GM18873 (cell line): ENCODE measurements around the gene ATP11B.

Experiments
- ATAC-seq: cut with Tn5 transposase; IDR thresholded peaks from one replicate; pipeline ENCODE4 v1.9.1; 2021; ENCODE audit warnings: mild to moderate bottlenecking, moderate library complexity, moderate number of reproducible peaks; ENCODE audit not compliant: unreplicated experiment, low FRiP score

Gene ATP11B

GRCh38 chr3:182792901-182793662 is at the start of gene ATP11B:
TSS of gene ATP11B (plus strand) at chr3:182793504. CDS start at chr3:182793760, 256 bp downstream.
- peak; percentile 48 for ATAC-seq

- no peak for ATAC-seq
Measured at GRCh38 chr3:182746959-182747358, 46.3 kb upstream of the ATP11B start.

- no peak for ATAC-seq
Measured at GRCh38 chr3:182755308-182755707, 38.0 kb upstream of the ATP11B start.

- no peak for ATAC-seq
Measured at GRCh38 chr3:182755712-182756111, 37.6 kb upstream of the ATP11B start.

- ATAC-seq = no peak
Measured at GRCh38 chr3:182760576-182761164, 32.6 kb upstream of the ATP11B start.

- no peak for ATAC-seq
Measured at GRCh38 chr3:182763896-182764295, 29.4 kb upstream of the ATP11B start.

GRCh38 chr3:182765287-182765686 is 28.0 kb upstream of the ATP11B start:
- no peak for ATAC-seq

- ATAC-seq = no peak
Measured at GRCh38 chr3:182766099-182766498, 27.2 kb upstream of the ATP11B start.

- ATAC-seq = no peak
Measured at GRCh38 chr3:182768413-182768812, 24.9 kb upstream of the ATP11B start.

GRCh38 chr3:182769673-182770072 is 23.6 kb upstream of the ATP11B start:
- no peak for ATAC-seq

- no peak for ATAC-seq
Measured at GRCh38 chr3:182782149-182782548, 11.2 kb upstream of the ATP11B start.

GRCh38 chr3:182783106-182783505 is 10.2 kb upstream of the ATP11B start:
- ATAC-seq = no peak

- no peak for ATAC-seq
Measured at GRCh38 chr3:182784542-182784941, 8.8 kb upstream of the ATP11B start.

GRCh38 chr3:182785142-182785541 is 8.2 kb upstream of the ATP11B start:
- ATAC-seq = no peak

- no peak for ATAC-seq
Measured at GRCh38 chr3:182785756-182786155, 7.5 kb upstream of the ATP11B start.

- ATAC-seq = no peak
Measured at GRCh38 chr3:182786564-182787196, 6.6 kb upstream of the ATP11B start.

- ATAC-seq = no peak
Measured at GRCh38 chr3:182787302-182788036, 5.8 kb upstream of the ATP11B start.

- no peak for ATAC-seq
Measured at GRCh38 chr3:182789371-182789770, 3.9 kb upstream of the ATP11B start.

GRCh38 chr3:182790612-182791011 is 2.7 kb upstream of the ATP11B start:
- no peak for ATAC-seq

- peak; percentile 29 for ATAC-seq
Measured at GRCh38 chr3:182793663-182794454, 555 bp downstream of the ATP11B start.
